HepG2 (cell line): ENCODE measurements around the gene PPP3CB. TPM values are rescaled to one million over a fixed set of nuclear protein-coding genes. Genes with fewer than 3 reads are reported as not detected.
A peak's percentile ranks its signal among the peaks of the same experiment; 100 is the strongest.

Experiments
- ATAC-seq: fragments of 200-7000 bp; cut with Tn5 transposase; 3 replicates; pipeline ENCODE4 v1.9.1; 2020; ENCODE audit warnings: mild to moderate bottlenecking, moderate library complexity
- BruUV-seq: library from RNA; stranded (reverse); fragments of 400-500 nt; replicated peaks from 2 replicates; lab custom pipeline; 2021; lab: Mats Ljungman, UMichigan
- CTCF ChIA-PET: fragments of 300-600 bp; formaldehyde crosslinking; extraction: SDS; loops from one replicate; lab custom pipeline; 2021; ENCODE audit warnings: low total read pairs, inconsistent platforms, low intra/inter-chr PET ratio; lab: Yijun Ruan, JAX
- POLR2A ChIA-PET: fragments of 350-600 bp; sonication (Branson Sonifier 250); formaldehyde crosslinking; loops from one replicate; lab custom pipeline; 2020; ENCODE audit warnings: antibody characterized with exemption, inconsistent platforms; lab: Yijun Ruan, JAX
- DNase-seq: peaks from one replicate; pipeline ENCODE4 v3.0.0-alpha.2; 2015; ENCODE audit warnings: low spot score
- FAIRE-seq: peaks from 3 replicates; lab custom pipeline; 2011; peaks lifted over from hg19 to GRCh38; lab: Jason Lieb, UNC
- H2AFZ ChIP-seq: one replicate; pipeline ENCODE4 v1.6.1; 2011; ENCODE audit warnings: low read length, inconsistent platforms
- H3K27ac ChIP-seq: fragments of 300-600 bp; 3 replicates; pipeline ENCODE4 v1.8.0; 2011; ENCODE audit warnings: mixed run types, mild to moderate bottlenecking, mixed read lengths, low read length, inconsistent platforms; ENCODE audit not compliant: insufficient read depth; ENCODE audit errors: extremely low read length
- H3K27me3 ChIP-seq, 2 experiments: fragments of 200-600 bp in 1 of 2; 2 replicates in 1 of 2; 3 replicates in 1 of 2; pipeline versions ENCODE4 v1.6.0 to v1.8.0; 2011; ENCODE audit warnings: low read length in 2 of 2, mild to moderate bottlenecking in 2 of 2, moderate library complexity in 2 of 2, inconsistent platforms in 1 of 2; ENCODE audit not compliant: insufficient read depth in 2 of 2, control insufficient read depth in 1 of 2
- H3K36me3 ChIP-seq, 2 experiments: fragments of 200-600 bp in 1 of 2; replicated peaks in 1 of 2; 2 replicates in 1 of 2; 3 replicates in 1 of 2; pipeline versions ENCODE4 v1.5.1 to v1.8.0; 2011; ENCODE audit warnings: low read length in 2 of 2, inconsistent platforms in 1 of 2; ENCODE audit not compliant: insufficient read depth in 2 of 2, control insufficient read depth in 1 of 2
- H3K4me1 ChIP-seq: 2 replicates; pipeline ENCODE4 v1.5.1; 2012; ENCODE audit warnings: low read length, inconsistent platforms; ENCODE audit not compliant: insufficient read depth
- H3K4me2 ChIP-seq: 2 replicates; pipeline ENCODE4 v1.6.0; 2011; ENCODE audit warnings: low read depth, low read length, inconsistent platforms
- H3K4me3 ChIP-seq, 3 experiments: fragments of 200-600 bp in 1 of 3; sonication (generic), shearing (Covaris generic) in 1 of 3; replicated peaks in 1 of 3; 2 replicates each; pipeline ENCODE4 v1.5.1; 2011 to 2016; ENCODE audit warnings: low read length in 3 of 3, inconsistent platforms in 2 of 3, low read depth in 2 of 3, mild to moderate bottlenecking in 2 of 3, control low read depth in 1 of 3, mixed read lengths in 1 of 3; ENCODE audit not compliant: insufficient read depth in 1 of 3
- H3K79me2 ChIP-seq: one replicate; pipeline ENCODE4 v1.6.1; 2011; ENCODE audit warnings: low read length, inconsistent platforms; ENCODE audit not compliant: insufficient read depth
- H3K9ac ChIP-seq: 2 replicates; pipeline ENCODE4 v1.6.0; 2011; ENCODE audit warnings: mild to moderate bottlenecking, low read depth, low read length, inconsistent platforms; ENCODE audit not compliant: insufficient read depth
- H3K9me3 ChIP-seq: 2 replicates; pipeline ENCODE4 v1.5.1; 2012; ENCODE audit warnings: mild to moderate bottlenecking, low read length
- H4K20me1 ChIP-seq: 2 replicates; pipeline ENCODE4 v1.6.0; 2011; ENCODE audit warnings: inconsistent platforms, mild to moderate bottlenecking, low read length, moderate library complexity; ENCODE audit not compliant: insufficient read depth
- AGO1 ChIP-seq: fragments of 200-400 bp; formaldehyde crosslinking; IDR thresholded peaks from 2 replicates; pipeline ENCODE4 v1.6.1; 2017; ENCODE audit warnings: mild to moderate bottlenecking, low read depth, low read length, moderate library complexity; ENCODE audit not compliant: poor library complexity, severe bottlenecking
- MAFF ChIP-seq: IDR thresholded peaks from 2 replicates; pipeline ENCODE4 v1.6.1; 2011; ENCODE audit warnings: low read depth, low read length, improper control_type of control experiment
- MAFK ChIP-seq, 2 experiments: IDR thresholded peaks in 1 of 2; conservative IDR thresholded peaks in 1 of 2; 2 replicates each; pipeline ENCODE4 v1.6.1; 2011; ENCODE audit warnings: improper control_type of control experiment in 2 of 2, low read length in 2 of 2
- POLR2AphosphoS2 ChIP-seq: IDR thresholded peaks from 2 replicates; pipeline ENCODE4 v1.6.1; 2011; ENCODE audit warnings: low read depth, low read length, improper control_type of control experiment
- ZBTB7A ChIP-seq: sonication (generic); formaldehyde crosslinking; IDR thresholded peaks from 2 replicates; pipeline ENCODE4 v1.8.0; 2022; ENCODE audit warnings: mild to moderate bottlenecking, missing genetic modification reagents
- ZNF264 ChIP-seq: sonication (generic); formaldehyde crosslinking; IDR thresholded peaks from 2 replicates; pipeline ENCODE4 v1.4.0; 2020; ENCODE audit warnings: missing genetic modification reagents
- WGBS: methylation state at CpG from one replicate; pipeline ENCODE4 v1.1.6; 2017; ENCODE audit warnings: low lambda C conversion rate; 5-methylcytosine and 5-hydroxymethylcytosine counted together
- in situ Hi-C: cut with HindIII; loops from 2 replicates; pipeline ENCODE4 v1.10.0; 2017; ENCODE audit warnings: low pct_unique_long_range_greater_than_20kb; ENCODE audit not compliant: extremely low pct_ligation_motif_present
- intact Hi-C: fragments of 100-400 bp; cut with micrococcal nuclease; formaldehyde crosslinking; loops from one replicate; pipeline ENCODE4 v1.10.0; 2022; ENCODE audit not compliant: unreplicated experiment
- polyA plus RNA-seq, 8 experiments: library from polyadenylated mRNA; depleted of rRNA in 3 of 8; stranded (reverse) in 7 of 8; unstranded in 1 of 8; fragments of >200 nt; fragmentation: Illumina TruSeq in 4 of 8; extraction: Trizol in 4 of 8; gene quantifications; 2 replicates each; pipeline versions ENCODE4 v1.2.1 to v1.2.3, GENCODE V29; 2011 to 2016; ENCODE audit warnings: low read depth in 4 of 8, missing spikeins in 1 of 8, mixed read lengths in 1 of 8; ENCODE audit not compliant: insufficient read depth in 1 of 8
- total RNA-seq, 5 experiments: library from RNA; depleted of rRNA; stranded (reverse); fragments of >200 nt; fragmentation: Illumina TruSeq; extraction: Trizol; gene quantifications; 2 replicates each; pipeline ENCODE4 v1.2.3, GENCODE V29; 2016; ENCODE audit warnings: low read depth in 1 of 5

PPP3CB gene
- total and polyA plus RNA-seq, 2 of the 13 experiments (the other 11 are each of a cell fraction or from before 2014, with no cell fraction given) = 8.7 to 11.4 TPM

DNA sequence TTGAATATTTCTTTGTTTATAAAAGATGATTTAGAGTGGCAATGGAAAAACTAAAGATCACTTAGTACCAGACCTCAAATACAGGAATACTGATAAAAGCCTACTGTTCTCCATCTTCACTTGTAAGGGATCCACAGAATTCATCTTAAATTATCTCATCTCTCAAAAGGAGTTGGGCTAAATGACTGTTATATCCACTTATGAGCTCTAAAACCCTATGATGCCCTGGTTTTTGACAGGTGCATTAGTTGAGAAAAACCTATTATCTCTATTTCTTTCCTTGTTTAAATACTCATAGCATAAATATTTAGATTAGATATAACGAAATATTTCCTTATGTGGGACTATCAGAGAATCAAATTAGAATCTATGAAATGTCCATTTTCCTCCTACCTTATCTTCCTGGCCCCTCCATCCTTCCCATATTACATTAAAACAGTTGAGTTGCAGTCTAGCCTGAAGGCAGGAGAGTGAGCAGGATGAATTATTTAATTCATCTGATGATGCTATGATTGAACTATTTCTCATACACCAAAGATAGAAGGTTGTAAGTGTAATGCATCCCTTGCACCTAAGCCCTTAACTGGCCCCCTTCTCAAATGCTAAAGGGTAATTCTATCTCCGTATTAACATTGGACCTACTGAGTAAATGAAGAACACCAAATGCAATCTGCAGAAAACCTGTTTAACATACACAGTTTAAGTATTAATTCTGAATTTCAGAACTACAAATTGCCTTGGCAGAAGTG, 29.7 kb downstream of the PPP3CB start (continued):
- TF ChIP-seq AGO1 (no peak), POLR2AphosphoS2 (no peak), ZNF264 (no peak)

- DNase-seq (no peak), FAIRE-seq (no peak), ATAC-seq (no peak)
- no peaks in the 10 kb centered on the region for H4K20me1 ChIP-seq
- no peak overlapping the region for H3K27ac ChIP-seq
- WGBS = 91% methylated on average over 4 of the region's 4 CpGs
- no peak overlapping the region for H3K4me3 ChIP-seq
- 0 out of 2 replicates have a peak, but pooled peaks have one; percentile 31 for TF ChIP-seq MAFF
- peak; percentile 50 to 60; a peak in 3 of 4 replicates for TF ChIP-seq MAFK (conservative IDR thresholded peaks at IDR 0.05 in 1 of 2, IDR thresholded peaks at IDR 0.05 in 1 of 2; ENCODE audit: low read length in 2 of 2)
- TF ChIP-seq ZBTB7A (CRISPR knock-in tag) = no peak
- H3K9me3 ChIP-seq = no peaks in the 10 kb centered on the region
- no peaks in the 10 kb centered on the region for H3K27me3 ChIP-seq
- H2AFZ ChIP-seq = no peak overlapping the region
- BruUV-seq = no TSS peak
- intact Hi-C loops (no loop called here), in situ Hi-C loops (no loop called here)
- ChIA-PET POLR2A (no interaction called here), CTCF (no interaction called here)
- H3K4me1 ChIP-seq = no peaks in the 10 kb centered on the region
- H3K36me3 ChIP-seq = no peaks in the 10 kb centered on the region; a peak in 1 of 5 replicates
- H3K4me2 ChIP-seq = no peak overlapping the region
- no peak overlapping the region for H3K9ac ChIP-seq
- H3K79me2 ChIP-seq = no peaks in the 10 kb centered on the region
Measured at GRCh38 chr10:73460897-73461296, 34.9 kb downstream of the PPP3CB start.
